GM23338 (cell line): ENCODE results near the gene MCC. TPM values are rescaled to one million over a fixed set of nuclear protein-coding genes. Genes with fewer than 3 reads are reported as not detected.

Experiments
- ATAC-seq: fragments of 200-7000 bp; cut with Tn5 transposase; 3 replicates; pipeline ENCODE4 v1.9.1; 2020
- DNase-seq: peaks from one replicate; pipeline ENCODE4 v3.0.0-alpha.2; 2015; ENCODE audit warnings: low spot score
- H2AFZ ChIP-seq: fragments of 200-600 bp; sonication (generic); 2 replicates; pipeline ENCODE4 v1.8.0; 2016; ENCODE audit warnings: antibody characterized with exemption, mild to moderate bottlenecking, moderate library complexity
- H3F3A ChIP-seq: fragments of 200-600 bp; sonication (generic); replicated peaks from 2 replicates; pipeline ENCODE4 v1.8.0; 2017; ENCODE audit warnings: antibody characterized with exemption, mixed run types, low read depth
- H3K27ac ChIP-seq: fragments of 200-600 bp; sonication (generic); 2 replicates; pipeline ENCODE4 v1.6.1; 2016; ENCODE audit warnings: low read depth
- H3K27me3 ChIP-seq: fragments of 200-600 bp; sonication (generic); 2 replicates; pipeline ENCODE4 v1.8.0; 2016; ENCODE audit warnings: mild to moderate bottlenecking, mixed run types, moderate library complexity; ENCODE audit not compliant: insufficient read depth
- H3K36me3 ChIP-seq: fragments of 200-600 bp; sonication (generic); 2 replicates; pipeline ENCODE4 v1.8.0; 2016; ENCODE audit warnings: mild to moderate bottlenecking; ENCODE audit not compliant: insufficient read depth
- H3K4me1 ChIP-seq: fragments of 200-600 bp; sonication (generic); 2 replicates; pipeline ENCODE4 v1.8.0; 2016; ENCODE audit warnings: mild to moderate bottlenecking, moderate library complexity; ENCODE audit not compliant: insufficient read depth
- H3K4me2 ChIP-seq: fragments of 200-600 bp; sonication (generic); 2 replicates; pipeline ENCODE4 v1.7.1; 2017; ENCODE audit warnings: mixed run types
- H3K4me3 ChIP-seq: fragments of 200-600 bp; sonication (generic); 2 replicates; pipeline ENCODE4 v1.6.1; 2016; ENCODE audit warnings: mixed run types
- H3K79me2 ChIP-seq: fragments of 200-600 bp; sonication (generic); replicated peaks from 2 replicates; pipeline ENCODE4 v1.8.0; 2017; ENCODE audit warnings: mild to moderate bottlenecking; ENCODE audit not compliant: insufficient read depth
- H3K9me2 ChIP-seq: fragments of 200-600 bp; sonication (generic); 2 replicates; pipeline ENCODE4 v1.8.0; 2017; ENCODE audit not compliant: insufficient read depth
- H4K20me1 ChIP-seq: fragments of 200-600 bp; sonication (generic); replicated peaks from 2 replicates; pipeline ENCODE4 v1.8.0; 2017; ENCODE audit warnings: mild to moderate bottlenecking; ENCODE audit not compliant: insufficient read depth
- H3K27ac Mint-ChIP-seq: 2 replicates; pipeline ENCODE4 v1.8.0; 2020; ENCODE audit warnings: inconsistent platforms, mild to moderate bottlenecking, moderate library complexity, mixed read lengths
- H3K27me3 Mint-ChIP-seq: 3 replicates; pipeline ENCODE4 v1.8.0; 2022; ENCODE audit warnings: low read depth, mild to moderate bottlenecking, moderate library complexity, mixed read lengths, inconsistent platforms; ENCODE audit not compliant: insufficient read depth, poor library complexity
- H3K36me3 Mint-ChIP-seq: 3 replicates; pipeline ENCODE4 v1.8.0; 2021; ENCODE audit warnings: low read depth, mild to moderate bottlenecking, inconsistent platforms, moderate library complexity, mixed read lengths
- H3K4me1 Mint-ChIP-seq: 3 replicates; pipeline ENCODE4 v1.8.0; 2020; ENCODE audit warnings: mild to moderate bottlenecking, inconsistent platforms, mixed read lengths
- H3K4me3 Mint-ChIP-seq: 3 replicates; pipeline ENCODE4 v1.8.0; 2021; ENCODE audit warnings: moderate library complexity, mild to moderate bottlenecking, inconsistent platforms, mixed read lengths
- H3K9me3 Mint-ChIP-seq: 3 replicates; pipeline ENCODE4 v1.8.0; 2020; ENCODE audit warnings: moderate library complexity, mild to moderate bottlenecking, inconsistent platforms, mixed read lengths
- CREB1 ChIP-seq: fragments of 250-450 bp; sonication (Bioruptor Pico); IDR thresholded peaks from 2 replicates; pipeline ENCODE4 v1.5.0; 2020; ENCODE audit warnings: low read depth, mild to moderate bottlenecking, moderate library complexity
- ETS1 ChIP-seq: IDR thresholded peaks from 2 replicates; pipeline ENCODE4 v1.6.1; 2016; ENCODE audit warnings: antibody characterized with exemption
- EZH2 ChIP-seq: fragments of 200-600 bp; sonication (generic); IDR thresholded peaks from one replicate; pipeline ENCODE4 v1.8.0; 2017; ENCODE audit warnings: antibody characterized with exemption, mild to moderate bottlenecking, low read depth; ENCODE audit not compliant: unreplicated experiment
- JUNB ChIP-seq: IDR thresholded peaks from one replicate; pipeline ENCODE4 v1.6.1; 2016; ENCODE audit warnings: antibody characterized with exemption; ENCODE audit not compliant: unreplicated experiment
- STAT1 ChIP-seq: IDR thresholded peaks from one replicate; pipeline ENCODE4 v1.6.1; 2016; ENCODE audit warnings: antibody characterized with exemption; ENCODE audit not compliant: unreplicated experiment
- ZNF114 ChIP-seq: fragments of 250-450 bp; sonication (Bioruptor Pico); IDR thresholded peaks from 2 replicates; pipeline ENCODE4 v1.5.0; 2020; ENCODE audit warnings: mild to moderate bottlenecking, moderate library complexity
- ZNF331 ChIP-seq: fragments of 250-450 bp; sonication (Bioruptor Pico); IDR thresholded peaks from 2 replicates; pipeline ENCODE4 v1.5.0; 2020; ENCODE audit warnings: low read depth, mild to moderate bottlenecking, moderate library complexity
- ZNF462 ChIP-seq: fragments of 250-450 bp; sonication (Bioruptor Pico); IDR thresholded peaks from 2 replicates; pipeline ENCODE4 v1.5.0; 2020; ENCODE audit warnings: mild to moderate bottlenecking, moderate library complexity
- polyA plus RNA-seq: library from polyadenylated mRNA; unstranded; fragments of >200 nt; fragmentation: Nextera tagmentation; extraction: Ambion mirVana; gene quantifications from 2 replicates; pipeline ENCODE4 v1.2.1, GENCODE V29; 2016
- total RNA-seq: library from RNA; depleted of rRNA; stranded (reverse); fragments of >200 nt; shearing (Covaris generic); gene quantifications from 2 replicates; pipeline ENCODE4 v1.2.3, GENCODE V29; 2014
- TF ChIP-seq, protein P1 (sequence below), 2 experiments: fragments of 200-600 bp in 1 of 2; sonication (generic) in 1 of 2; conservative IDR thresholded peaks; 2 replicates each; pipeline versions ENCODE4 v1.5.1 to v1.6.1; 2016 to 2017; ENCODE audit warnings: antibody characterized with exemption in 2 of 2, low read depth in 2 of 2, mild to moderate bottlenecking in 2 of 2, moderate library complexity in 1 of 2
- TF ChIP-seq, protein P2 (sequence below): IDR thresholded peaks from one replicate; pipeline ENCODE4 v1.6.1; 2018; ENCODE audit warnings: antibody characterized with exemption; ENCODE audit not compliant: unreplicated experiment

Gene MCC
- total and polyA plus RNA-seq, 2 experiments from 2014 or later = 3.8 to 10.1 TPM

GRCh38 chr5:113082547-113082905 lies 405.7 kb downstream of the MCC start:
- DNase-seq (no peak), ATAC-seq (no peak)
- Histone ChIP-seq H3K4me3 (no peak overlapping the region), H3K36me3 (no peaks in the 10 kb centered on the region), H3K9me2 (no peaks in the 10 kb centered on the region), H3F3A (no peaks in the 10 kb centered on the region), H3K27ac (no peak overlapping the region), H2AFZ (no peak overlapping the region), H3K27me3 (no peaks in the 10 kb centered on the region), H3K4me1 (peaks cover 7% of the 10 kb centered on the region; the same call in 1 of the 2 replicates), H4K20me1 (no peaks in the 10 kb centered on the region), H3K4me2 (no peak overlapping the region), H3K79me2 (no peaks in the 10 kb centered on the region)
- Mint-ChIP-seq H3K4me1 (peaks cover 12% of the 10 kb centered on the region), H3K27me3 (peaks cover 5% of the 10 kb centered on the region), H3K9me3 (peaks cover 3% of the 10 kb centered on the region; the same call in 1 of the 3 replicates), H3K27ac (no peak overlapping the region), H3K4me3 (no peak overlapping the region), H3K36me3 (peaks cover 38% of the 10 kb centered on the region)
- TF ChIP-seq ZNF114 (no peak), JUNB (no peak), CREB1 (CRISPR knock-in tag) (no peak), ZNF331 (CRISPR knock-in tag) (no peak), ETS1 (no peak), EZH2 (no peak), ZNF462 (CRISPR knock-in tag) (no peak), STAT1 (no peak)
- TF ChIP-seq, protein P1, sequence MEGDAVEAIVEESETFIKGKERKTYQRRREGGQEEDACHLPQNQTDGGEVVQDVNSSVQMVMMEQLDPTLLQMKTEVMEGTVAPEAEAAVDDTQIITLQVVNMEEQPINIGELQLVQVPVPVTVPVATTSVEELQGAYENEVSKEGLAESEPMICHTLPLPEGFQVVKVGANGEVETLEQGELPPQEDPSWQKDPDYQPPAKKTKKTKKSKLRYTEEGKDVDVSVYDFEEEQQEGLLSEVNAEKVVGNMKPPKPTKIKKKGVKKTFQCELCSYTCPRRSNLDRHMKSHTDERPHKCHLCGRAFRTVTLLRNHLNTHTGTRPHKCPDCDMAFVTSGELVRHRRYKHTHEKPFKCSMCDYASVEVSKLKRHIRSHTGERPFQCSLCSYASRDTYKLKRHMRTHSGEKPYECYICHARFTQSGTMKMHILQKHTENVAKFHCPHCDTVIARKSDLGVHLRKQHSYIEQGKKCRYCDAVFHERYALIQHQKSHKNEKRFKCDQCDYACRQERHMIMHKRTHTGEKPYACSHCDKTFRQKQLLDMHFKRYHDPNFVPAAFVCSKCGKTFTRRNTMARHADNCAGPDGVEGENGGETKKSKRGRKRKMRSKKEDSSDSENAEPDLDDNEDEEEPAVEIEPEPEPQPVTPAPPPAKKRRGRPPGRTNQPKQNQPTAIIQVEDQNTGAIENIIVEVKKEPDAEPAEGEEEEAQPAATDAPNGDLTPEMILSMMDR (conservative IDR thresholded peaks at IDR 0.05; ENCODE audit: low read depth in 2 of 2) = no peak
- TF ChIP-seq, protein P2, sequence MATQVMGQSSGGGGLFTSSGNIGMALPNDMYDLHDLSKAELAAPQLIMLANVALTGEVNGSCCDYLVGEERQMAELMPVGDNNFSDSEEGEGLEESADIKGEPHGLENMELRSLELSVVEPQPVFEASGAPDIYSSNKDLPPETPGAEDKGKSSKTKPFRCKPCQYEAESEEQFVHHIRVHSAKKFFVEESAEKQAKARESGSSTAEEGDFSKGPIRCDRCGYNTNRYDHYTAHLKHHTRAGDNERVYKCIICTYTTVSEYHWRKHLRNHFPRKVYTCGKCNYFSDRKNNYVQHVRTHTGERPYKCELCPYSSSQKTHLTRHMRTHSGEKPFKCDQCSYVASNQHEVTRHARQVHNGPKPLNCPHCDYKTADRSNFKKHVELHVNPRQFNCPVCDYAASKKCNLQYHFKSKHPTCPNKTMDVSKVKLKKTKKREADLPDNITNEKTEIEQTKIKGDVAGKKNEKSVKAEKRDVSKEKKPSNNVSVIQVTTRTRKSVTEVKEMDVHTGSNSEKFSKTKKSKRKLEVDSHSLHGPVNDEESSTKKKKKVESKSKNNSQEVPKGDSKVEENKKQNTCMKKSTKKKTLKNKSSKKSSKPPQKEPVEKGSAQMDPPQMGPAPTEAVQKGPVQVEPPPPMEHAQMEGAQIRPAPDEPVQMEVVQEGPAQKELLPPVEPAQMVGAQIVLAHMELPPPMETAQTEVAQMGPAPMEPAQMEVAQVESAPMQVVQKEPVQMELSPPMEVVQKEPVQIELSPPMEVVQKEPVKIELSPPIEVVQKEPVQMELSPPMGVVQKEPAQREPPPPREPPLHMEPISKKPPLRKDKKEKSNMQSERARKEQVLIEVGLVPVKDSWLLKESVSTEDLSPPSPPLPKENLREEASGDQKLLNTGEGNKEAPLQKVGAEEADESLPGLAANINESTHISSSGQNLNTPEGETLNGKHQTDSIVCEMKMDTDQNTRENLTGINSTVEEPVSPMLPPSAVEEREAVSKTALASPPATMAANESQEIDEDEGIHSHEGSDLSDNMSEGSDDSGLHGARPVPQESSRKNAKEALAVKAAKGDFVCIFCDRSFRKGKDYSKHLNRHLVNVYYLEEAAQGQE = no peak
